Thyroid gland (tissue), 4 donors: ENCODE measurements around the gene ALCAM. TPM values are rescaled to one million over a fixed set of nuclear protein-coding genes. Genes with fewer than 3 reads are reported as not detected.

ENCODE experiments used
- DNase-seq, 2 donors: peaks; one replicate each; pipeline ENCODE4 v3.0.0-alpha.2; 2019
- H3K27ac ChIP-seq, 3 donors: fragments of 200-600 bp; sonication (generic); 1 replicate in 2 of 3; 2 replicates in 1 of 3; pipeline ENCODE4 v1.5.1; 2016 to 2019; ENCODE audit warnings: mild to moderate bottlenecking in 1 of 3, moderate library complexity in 1 of 3
- H3K27me3 ChIP-seq: fragments of 200-600 bp; sonication (generic); one replicate; pipeline ENCODE4 v1.5.1; 2019
- H3K36me3 ChIP-seq, 2 donors: fragments of 200-600 bp; sonication (generic); one replicate each; pipeline ENCODE4 v1.5.1; 2016 to 2019
- H3K4me1 ChIP-seq, 2 donors: fragments of 200-600 bp; sonication (generic); one replicate each; pipeline ENCODE4 v1.5.1; 2017 to 2019
- H3K4me3 ChIP-seq, 3 donors: fragments of 200-600 bp; sonication (generic); replicated peaks in 1 of 3; 1 replicate in 2 of 3; 2 replicates in 1 of 3; pipeline ENCODE4 v1.5.1; 2016; ENCODE audit warnings: mild to moderate bottlenecking in 1 of 3
- H3K9me3 ChIP-seq: fragments of 200-600 bp; sonication (generic); one replicate; pipeline ENCODE4 v1.5.1; 2017
- POLR2A ChIP-seq, 2 donors: fragments of 450-650 bp; IDR thresholded peaks; one replicate each; pipeline ENCODE4 v1.6.1; 2017; ENCODE audit warnings: antibody characterized with exemption in 2 of 2, mild to moderate bottlenecking in 2 of 2, moderate library complexity in 1 of 2
- WGBS, 2 donors: methylation state at CpG; one replicate each; pipeline ENCODE4 v1.1.5; 2017; 5-methylcytosine and 5-hydroxymethylcytosine counted together
- intact Hi-C: fragments of 100-400 bp; cut with DNase I; formaldehyde crosslinking; loops from one replicate; pipeline ENCODE4 v1.15.1; 2023
- total RNA-seq, 4 donors: library from RNA; depleted of rRNA; stranded (reverse); fragments of >200 nt; gene quantifications; one replicate each; pipeline ENCODE4 v1.2.3, GENCODE V29; 2016
- TF ChIP-seq, protein P1 (sequence below), 6 experiments: fragments of 200-600 bp in 3 of 6; fragments of 450-650 bp in 3 of 6; sonication (generic) in 3 of 6; IDR thresholded peaks; one replicate each; pipeline ENCODE4 v1.5.1; 2016 to 2019; ENCODE audit warnings: antibody characterized with exemption in 6 of 6, mild to moderate bottlenecking in 2 of 6, inconsistent platforms in 1 of 6, moderate library complexity in 1 of 6

Gene ALCAM
- total RNA-seq, 4 donors from 2014 or later, result 86.5 to 129 (median 108) TPM

DNA sequence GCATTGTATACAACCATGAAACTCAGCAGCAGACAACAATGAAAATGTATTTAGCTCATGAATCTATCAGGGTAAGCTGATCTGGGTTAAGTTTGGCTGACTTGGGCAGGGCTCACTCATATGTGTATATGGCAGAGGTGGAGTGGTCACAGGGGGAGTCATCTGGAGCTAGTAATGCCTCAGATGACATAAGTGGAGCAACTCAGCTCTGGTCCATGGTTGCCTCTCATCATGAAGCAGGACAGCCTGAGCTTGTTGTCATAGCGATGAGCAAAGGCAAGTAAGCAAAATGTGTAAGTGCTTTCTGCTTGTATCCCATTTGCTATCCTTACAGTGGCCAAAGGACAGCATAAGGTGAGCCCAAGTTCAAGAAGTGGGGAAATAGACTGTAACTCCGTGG, 64.5 kb downstream of the ALCAM start:
- Histone ChIP-seq H3K27ac (no peak overlapping the region), H3K4me3 (no peak overlapping the region), H3K36me3 (no peaks in the 10 kb centered on the region), H3K4me1 (no peaks in the 10 kb centered on the region), H3K27me3 (no peaks in the 10 kb centered on the region), H3K9me3 (no peaks in the 10 kb centered on the region)
- DNase-seq, result no peak
- no peak for TF ChIP-seq POLR2A (IDR thresholded peaks at IDR 0.05)
- TF ChIP-seq, protein P1, sequence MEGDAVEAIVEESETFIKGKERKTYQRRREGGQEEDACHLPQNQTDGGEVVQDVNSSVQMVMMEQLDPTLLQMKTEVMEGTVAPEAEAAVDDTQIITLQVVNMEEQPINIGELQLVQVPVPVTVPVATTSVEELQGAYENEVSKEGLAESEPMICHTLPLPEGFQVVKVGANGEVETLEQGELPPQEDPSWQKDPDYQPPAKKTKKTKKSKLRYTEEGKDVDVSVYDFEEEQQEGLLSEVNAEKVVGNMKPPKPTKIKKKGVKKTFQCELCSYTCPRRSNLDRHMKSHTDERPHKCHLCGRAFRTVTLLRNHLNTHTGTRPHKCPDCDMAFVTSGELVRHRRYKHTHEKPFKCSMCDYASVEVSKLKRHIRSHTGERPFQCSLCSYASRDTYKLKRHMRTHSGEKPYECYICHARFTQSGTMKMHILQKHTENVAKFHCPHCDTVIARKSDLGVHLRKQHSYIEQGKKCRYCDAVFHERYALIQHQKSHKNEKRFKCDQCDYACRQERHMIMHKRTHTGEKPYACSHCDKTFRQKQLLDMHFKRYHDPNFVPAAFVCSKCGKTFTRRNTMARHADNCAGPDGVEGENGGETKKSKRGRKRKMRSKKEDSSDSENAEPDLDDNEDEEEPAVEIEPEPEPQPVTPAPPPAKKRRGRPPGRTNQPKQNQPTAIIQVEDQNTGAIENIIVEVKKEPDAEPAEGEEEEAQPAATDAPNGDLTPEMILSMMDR (IDR thresholded peaks at IDR 0.05), result no peak
- intact Hi-C loops, result no loop called here
- 91 to 93% methylated on average over 2 of the region's 2 CpGs for WGBS, 2 donors

DNA sequence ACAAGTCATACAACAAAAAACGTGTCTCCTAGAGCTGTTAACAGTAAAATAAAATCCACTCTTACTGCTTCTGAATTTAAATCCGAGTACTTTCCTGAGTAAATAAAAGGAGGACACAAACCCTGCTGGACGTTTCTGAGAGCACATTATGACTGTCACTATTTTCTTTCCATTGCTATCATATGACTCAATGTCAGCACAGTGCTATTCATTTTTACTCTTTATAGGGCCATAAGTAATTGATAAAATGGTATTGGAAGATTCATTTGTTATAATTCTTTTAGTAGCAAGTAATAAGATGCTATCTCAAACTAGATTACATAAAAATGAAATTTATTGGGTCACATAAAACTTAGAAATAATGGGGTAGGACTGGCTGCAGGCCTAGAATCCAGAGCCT, 68.6 kb downstream of the ALCAM start:
- no peak for DNase-seq
- TF ChIP-seq POLR2A (IDR thresholded peaks at IDR 0.05), result no peak
- TF ChIP-seq, protein P1 (IDR thresholded peaks at IDR 0.05), result no peak
- WGBS, 2 donors, result 84 to 89% methylated on average over 3 of the region's 3 CpGs
- Histone ChIP-seq H3K27me3 (no peaks in the 10 kb centered on the region), H3K9me3 (no peaks in the 10 kb centered on the region), H3K4me3 (no peak overlapping the region), H3K27ac (no peak overlapping the region), H3K4me1 (no peaks in the 10 kb centered on the region), H3K36me3 (no peaks in the 10 kb centered on the region)
- intact Hi-C loops, result no loop called here

DNA sequence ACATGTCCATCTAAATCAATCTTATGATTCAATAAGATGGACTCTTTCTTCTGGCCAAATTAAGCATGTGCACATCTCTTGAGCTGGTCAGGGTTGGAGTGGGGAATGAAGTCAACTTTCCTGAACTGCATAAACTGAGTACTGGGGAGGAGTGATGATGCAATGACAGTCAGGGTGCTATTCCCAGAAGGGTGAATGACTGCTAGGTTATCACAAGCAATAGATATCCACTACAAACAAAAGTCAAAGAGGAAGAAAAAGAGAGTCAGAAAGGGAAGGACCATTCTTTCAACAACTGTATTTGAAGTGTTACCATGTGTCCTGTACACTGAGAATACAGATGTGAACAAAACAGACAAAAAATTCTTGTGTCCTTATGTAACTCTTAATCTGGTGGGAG, 70.0 kb downstream of the ALCAM start:
- TF ChIP-seq, protein P1 (IDR thresholded peaks at IDR 0.05), result no peak
- TF ChIP-seq POLR2A (IDR thresholded peaks at IDR 0.05), result no peak
- H3K27me3 ChIP-seq, result no peaks in the 10 kb centered on the region
- H3K4me1 ChIP-seq, result no peaks in the 10 kb centered on the region
- H3K36me3 ChIP-seq, result no peaks in the 10 kb centered on the region
- no peak overlapping the region for H3K4me3 ChIP-seq
- no peak overlapping the region for H3K27ac ChIP-seq
- no peaks in the 10 kb centered on the region for H3K9me3 ChIP-seq
- no peak for DNase-seq
- intact Hi-C loops, result no loop called here

DNA sequence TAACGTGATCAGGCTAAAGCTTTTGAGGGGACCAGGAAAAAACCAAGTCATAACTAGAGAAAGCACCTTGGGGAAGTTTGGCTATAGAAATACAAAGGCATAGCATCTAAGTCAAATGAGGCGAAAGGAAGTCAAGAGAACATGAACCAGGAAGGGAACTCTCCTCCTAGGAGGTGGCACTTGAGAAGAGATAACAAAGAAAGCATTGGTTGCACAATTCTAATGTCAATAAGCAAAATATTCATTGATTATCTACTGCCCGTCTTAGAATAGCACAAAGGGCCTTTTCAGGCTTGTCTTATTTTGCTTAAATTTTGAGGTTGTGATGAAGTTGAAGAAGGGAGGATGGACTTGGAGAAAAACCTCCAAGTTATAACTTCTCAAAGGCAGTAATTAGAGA, 73.4 kb downstream of the ALCAM start:
- no peaks in the 10 kb centered on the region for H3K36me3 ChIP-seq
- WGBS, 2 donors, result 89 to 93% methylated on average over 3 of the region's 3 CpGs
- TF ChIP-seq POLR2A (IDR thresholded peaks at IDR 0.05), result no peak
- TF ChIP-seq, protein P1 (IDR thresholded peaks at IDR 0.05), result no peak

DNA sequence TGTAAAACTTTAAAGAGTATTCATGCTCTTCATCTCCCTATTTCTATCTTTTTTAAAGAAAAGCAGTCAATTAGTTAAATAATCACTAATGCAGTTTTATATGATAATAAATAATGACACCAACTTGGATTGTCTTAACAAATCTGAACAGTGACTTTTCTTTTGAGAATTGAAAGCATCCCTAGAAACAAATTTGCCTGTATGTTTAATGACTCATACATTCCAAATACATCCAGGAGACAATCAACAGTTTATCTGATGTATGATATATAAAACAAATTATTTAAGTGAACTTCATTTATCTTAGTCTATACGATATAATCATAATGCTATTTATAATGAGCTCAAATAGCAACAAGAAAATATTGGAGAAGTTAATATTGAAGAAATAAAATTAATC, 78.0 kb downstream of the ALCAM start:
- Histone ChIP-seq H3K27me3 (no peaks in the 10 kb centered on the region), H3K9me3 (no peaks in the 10 kb centered on the region), H3K4me3 (no peak overlapping the region), H3K4me1 (peaks cover 3 to 5% of the 10 kb centered on the region in 2 donors), H3K36me3 (no peaks in the 10 kb centered on the region), H3K27ac (no peak overlapping the region)
- no peak for DNase-seq
- no peak for TF ChIP-seq POLR2A (IDR thresholded peaks at IDR 0.05)
- 88 to 96% methylated on average over 1 of the region's 1 CpG for WGBS, 2 donors
- intact Hi-C loops, result no loop called here

More for the DNA sequence above, 73.4 kb downstream of the ALCAM start:
- DNase-seq, result no peak
- Histone ChIP-seq H3K4me1 (no peaks in the 10 kb centered on the region), H3K27me3 (no peaks in the 10 kb centered on the region), H3K4me3 (no peak overlapping the region), H3K27ac (no peak overlapping the region), H3K9me3 (no peaks in the 10 kb centered on the region)
- intact Hi-C loops, result no loop called here
